ENCODE data around the gene IL4R.

IL4R gene

DNA sequence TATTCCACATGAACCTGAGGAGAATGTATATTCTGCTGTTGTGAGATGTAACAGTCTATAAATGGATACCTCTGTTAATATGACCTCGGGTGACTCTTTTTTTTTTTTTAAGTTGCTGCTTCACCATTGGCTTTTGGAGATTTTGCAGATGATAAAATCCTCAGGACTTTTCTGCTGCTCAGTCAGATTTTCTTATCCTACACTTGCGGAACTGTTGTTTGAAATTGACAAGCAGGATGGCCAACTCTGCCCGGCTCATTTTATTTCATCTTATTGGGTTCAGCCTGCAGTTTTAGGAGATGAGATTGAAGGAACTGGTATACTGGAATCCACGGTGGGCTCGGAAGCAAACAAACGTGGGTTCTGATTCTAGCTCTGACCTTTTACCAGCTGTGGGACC, 19.3 kb downstream of the IL4R start:
- DNase-seq, result no peak

DNA sequence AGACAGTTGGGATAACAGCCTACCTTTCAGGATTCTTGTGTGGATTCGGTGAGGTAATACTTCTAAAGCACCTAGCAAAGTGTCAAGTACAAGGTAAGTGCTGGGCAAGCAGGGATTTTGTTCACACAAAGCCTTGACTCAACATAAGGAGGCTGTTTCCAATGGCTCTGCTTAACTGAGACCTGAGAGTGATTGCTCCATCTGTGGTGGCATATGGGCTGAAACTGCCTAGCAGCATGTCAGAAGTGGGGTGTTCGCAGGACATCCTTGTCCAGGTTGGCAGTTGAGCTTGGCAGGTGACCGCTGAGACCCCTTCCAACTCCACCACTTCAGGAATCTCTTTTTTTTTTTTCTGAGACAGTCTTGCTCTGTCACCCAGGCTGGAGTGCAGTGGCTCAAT, 19.8 kb downstream of the IL4R start:
- DNase-seq, result no peak

DNA sequence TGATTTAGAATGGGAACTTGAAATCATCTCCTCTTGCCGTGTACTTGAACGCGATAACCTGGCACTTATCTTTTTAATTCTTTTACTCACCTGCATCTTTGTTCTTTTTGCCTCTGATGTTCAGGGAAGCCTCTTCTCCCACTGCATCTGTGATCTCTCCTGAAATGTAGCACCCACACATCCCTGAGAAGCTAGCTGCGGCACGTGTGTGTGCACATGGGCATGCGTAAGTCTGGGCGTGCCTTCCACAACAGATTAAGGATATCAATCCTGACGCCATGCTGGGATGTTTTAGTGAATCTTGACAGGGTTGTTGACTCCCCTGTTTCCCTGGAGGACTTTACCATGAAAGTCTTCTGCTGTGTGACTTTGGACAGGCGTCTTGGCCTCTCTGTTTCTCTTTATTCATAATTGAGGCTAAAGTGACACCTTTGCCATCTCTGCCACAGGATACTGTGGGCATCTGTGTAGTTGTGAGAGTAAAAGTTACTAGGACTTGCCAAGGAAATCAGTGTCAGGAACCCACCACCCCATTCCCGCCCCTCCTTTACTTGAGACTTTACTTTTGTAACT, 20.5 kb downstream of the IL4R start:
- DNase-seq, result no peak

DNA sequence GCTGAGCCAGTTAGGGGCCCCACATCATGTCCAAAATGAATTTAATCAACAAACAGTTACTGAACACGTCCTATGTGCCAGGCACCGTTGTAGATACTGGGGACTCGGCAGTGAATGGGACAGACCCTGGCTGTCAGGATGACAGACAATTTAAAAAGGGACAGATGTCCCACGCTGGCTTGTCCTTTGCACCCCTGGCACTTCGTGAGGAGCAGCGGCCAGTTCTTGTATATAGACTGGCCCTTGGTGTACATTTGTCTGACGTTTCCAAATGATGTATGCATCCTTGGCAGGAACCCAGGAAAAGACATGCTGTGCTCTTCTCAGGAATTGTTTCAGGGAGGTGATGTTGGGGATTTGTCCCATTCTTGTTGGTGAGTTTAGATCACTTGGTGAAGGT, 21.1 kb downstream of the IL4R start:
- no peak for DNase-seq

DNA sequence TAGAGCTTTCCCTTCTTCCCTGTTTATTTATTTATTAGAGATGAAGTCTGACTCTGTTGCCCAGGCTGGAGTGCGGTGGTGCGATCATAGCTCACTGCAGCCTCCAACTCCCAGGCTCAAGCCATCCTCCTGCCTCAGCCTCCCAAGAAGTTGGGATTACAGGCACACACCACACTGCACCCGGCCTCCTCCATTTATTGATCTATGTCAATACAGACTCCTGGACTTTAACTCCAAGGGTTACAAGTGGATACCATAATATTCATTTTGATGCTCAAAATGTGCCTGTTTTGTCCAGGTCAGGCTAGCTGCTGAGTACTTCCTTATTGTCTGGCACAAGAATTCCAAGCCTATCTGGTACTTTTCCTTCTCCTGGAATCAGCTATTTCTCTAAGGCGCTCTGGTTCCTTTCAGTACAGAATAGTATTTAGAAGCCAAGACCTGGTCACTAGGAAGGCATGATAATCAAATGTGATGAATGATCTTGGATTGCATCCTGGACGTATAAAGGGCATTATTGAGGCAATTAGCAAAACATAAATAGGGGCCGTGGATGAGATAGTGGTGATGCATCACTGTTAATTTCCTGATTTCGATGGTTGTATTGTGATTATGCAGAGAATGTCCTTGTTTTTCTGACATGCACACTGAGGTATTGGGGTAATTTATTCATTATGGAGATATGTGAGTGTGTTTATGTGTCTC, 21.7 kb downstream of the IL4R start:
- no peak for DNase-seq

DNA sequence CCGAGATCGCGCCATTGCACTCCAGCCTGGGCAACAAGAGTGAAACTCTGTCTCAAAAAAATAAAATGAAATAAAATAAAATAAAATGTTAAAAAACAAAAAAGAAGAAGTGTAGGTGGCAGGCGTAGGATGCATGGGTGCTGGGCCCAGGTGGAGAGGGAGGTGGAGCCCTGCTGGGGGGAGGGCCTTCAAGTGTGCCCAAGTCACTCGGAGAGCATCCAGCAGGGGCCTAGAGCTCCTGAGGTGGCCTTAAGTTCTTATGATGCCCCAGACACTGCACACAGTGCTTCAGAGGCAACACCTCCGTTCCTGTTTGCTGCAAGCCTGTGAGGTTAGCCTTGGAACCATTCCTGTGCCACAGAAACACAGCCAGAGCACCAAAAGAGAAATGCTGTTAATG, 23.2 kb downstream of the IL4R start:
- no peak for DNase-seq

DNA sequence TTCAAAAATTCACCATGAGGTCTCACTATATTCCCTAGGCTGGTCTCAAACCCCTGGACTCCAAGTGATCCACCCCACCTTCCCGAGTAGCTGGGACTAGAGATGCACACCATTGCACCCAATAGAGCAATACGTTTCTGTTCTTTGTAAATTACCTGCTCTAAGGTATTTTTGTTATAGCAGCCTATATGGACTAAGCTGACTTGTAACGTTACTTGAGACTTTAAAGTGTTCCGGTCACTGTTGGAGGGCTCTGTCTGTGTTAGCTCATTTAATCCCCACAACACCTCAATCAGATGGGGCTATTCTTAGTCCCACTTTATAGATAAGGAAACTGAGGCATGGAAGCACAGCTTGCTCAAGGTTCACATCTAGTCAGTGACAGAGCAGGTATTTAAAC, 25.4 kb downstream of the IL4R start:
- DNase-seq, result no peak

GRCh38 chr16:27340654-27341053, 26.9 kb downstream of the IL4R start:
- no peak for DNase-seq

GRCh38 chr16:27341549-27341948, 27.8 kb downstream of the IL4R start:
- no peak for DNase-seq

GRCh38 chr16:27341971-27342370, 28.2 kb downstream of the IL4R start:
- no peak for DNase-seq

DNA sequence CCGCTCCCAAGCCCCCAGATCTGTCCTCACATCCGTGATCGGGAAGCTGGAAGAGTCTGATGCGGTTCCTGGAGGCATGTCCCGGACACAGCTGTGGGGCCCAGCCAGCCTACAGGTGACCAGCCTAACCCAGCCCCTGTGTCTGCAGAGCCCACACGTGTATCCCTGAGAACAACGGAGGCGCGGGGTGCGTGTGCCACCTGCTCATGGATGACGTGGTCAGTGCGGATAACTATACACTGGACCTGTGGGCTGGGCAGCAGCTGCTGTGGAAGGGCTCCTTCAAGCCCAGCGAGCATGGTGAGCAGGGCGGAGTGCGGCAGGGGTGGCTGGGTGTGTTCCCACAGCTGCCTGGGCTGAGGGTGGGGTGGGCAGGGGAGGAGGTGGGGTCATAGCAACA, 30.9 kb downstream of the IL4R start:
- no peak for DNase-seq

DNA sequence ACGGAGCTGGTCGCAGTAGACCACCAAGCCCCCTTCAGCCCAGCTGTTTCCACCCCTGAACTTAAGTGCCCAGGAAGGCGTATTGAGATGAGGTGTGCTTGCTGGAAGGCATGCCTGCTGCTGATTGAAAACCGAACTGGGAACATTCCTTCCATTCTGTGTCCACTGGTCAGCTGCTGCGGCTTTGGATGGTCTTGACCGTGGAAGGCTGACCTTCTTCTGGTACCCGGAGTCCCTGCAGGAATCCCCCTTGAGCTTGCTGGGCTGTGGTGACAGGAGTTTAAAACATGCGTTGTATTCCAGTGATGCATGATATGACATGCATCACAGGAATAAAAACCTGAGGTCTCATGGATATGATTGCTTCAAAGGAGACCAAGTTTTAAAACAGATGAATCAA, 31.4 kb downstream of the IL4R start:
- no peak for DNase-seq

DNA sequence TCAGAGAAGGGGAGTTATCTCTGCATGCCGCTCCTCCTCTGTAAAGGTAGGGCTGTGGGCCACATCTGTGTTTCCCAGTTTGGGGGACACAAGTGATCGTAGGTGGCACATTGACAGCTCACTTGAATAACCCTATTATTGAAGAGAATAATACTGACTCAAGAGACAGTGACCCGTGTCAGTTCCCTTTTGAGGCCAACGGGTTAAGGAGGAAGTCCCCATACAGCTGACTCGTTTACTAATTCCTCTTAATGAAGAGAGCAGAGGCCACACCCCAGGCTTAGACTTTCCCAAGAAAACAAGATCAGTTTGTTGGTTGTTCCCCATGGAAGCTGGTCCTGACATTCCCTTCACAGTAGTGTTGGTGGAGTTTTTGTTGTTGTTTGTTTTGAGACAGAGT, 33.0 kb downstream of the IL4R start:
- no peak for DNase-seq

GRCh38 chr16:27347930-27348685, 34.3 kb downstream of the IL4R start:
- no peak for DNase-seq

DNA sequence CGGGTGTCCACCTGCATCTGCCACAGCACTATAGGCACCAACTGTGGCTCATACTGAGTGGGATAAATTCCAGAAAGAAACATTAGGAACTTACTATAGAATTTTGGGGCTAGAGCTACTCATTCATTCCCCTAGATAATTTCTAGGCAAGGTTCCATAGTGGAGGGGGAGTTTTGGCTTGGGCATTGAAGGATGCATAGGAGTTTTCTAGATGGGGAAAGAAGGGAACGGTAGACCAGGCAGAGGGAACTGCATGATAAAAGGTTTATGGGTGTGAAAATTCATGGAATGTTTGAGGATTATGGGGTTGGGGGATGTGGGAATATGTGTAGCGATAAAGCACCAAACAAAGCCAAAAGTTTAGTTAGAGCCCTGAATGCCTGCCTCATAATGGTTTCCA, 35.5 kb downstream of the IL4R start:
- no peak for DNase-seq

DNA sequence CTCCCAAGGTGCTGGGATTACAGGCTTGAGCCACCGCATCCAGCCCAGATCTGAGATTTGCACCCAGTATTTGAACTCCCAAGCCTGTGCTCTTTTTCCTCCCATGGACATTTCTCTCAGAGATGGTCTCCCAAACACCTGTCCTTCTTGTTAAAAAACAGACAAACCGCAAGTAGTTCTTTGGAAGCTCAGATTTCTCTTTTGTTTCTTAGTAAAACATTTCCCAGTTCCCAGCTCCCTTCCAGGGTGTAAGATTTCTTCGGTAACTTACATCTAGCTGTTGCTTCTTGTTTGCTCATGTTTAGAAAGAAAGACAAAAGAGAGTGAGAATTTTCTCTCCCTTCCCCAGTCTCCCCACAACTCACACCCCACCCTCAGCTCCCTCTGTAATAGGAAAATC, 36.2 kb downstream of the IL4R start:
- DNase-seq, result no peak

DNA sequence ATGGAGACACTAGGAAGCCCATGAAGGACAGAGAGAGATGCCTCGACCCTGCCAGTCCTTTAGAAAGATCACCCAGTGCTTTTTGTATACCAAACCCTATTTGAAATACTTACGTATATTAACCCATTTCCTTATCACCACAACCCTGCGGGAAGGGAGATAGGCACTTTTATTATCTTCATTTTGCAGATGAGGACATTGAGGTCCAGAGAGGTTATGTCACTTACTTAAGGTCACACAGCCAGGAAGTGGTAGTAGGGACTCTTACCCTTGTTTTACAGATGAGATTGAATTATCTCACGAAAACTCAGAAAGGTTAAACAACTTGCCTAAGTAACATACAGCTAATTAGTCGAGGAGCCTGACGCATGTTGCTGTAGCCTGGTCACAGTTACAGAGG, 38.2 kb downstream of the IL4R start:
- no peak for DNase-seq

DNA sequence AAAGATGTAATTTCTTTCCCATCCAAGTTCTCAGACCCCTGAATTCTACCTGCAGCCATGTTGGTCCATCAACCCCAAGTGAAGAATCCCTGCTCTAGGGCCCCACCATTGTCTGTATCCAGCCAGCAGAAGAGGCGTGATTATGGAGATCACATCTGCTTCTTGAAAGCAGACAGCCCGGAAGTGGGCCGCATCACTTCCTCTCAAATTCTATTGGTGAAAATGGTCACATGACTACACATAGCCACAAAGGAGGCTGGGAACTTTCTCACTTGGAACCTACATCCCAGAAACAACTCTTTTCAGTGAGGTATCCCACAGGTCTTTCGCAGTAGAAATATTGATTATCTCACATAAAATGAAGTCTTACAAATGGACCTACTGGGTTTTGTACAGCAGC, 40.1 kb downstream of the IL4R start:
- DNase-seq, result no peak

- DNase-seq, result no peak
Observed at GRCh38 chr16:27355610-27356009, 41.8 kb downstream of the IL4R start.

DNA sequence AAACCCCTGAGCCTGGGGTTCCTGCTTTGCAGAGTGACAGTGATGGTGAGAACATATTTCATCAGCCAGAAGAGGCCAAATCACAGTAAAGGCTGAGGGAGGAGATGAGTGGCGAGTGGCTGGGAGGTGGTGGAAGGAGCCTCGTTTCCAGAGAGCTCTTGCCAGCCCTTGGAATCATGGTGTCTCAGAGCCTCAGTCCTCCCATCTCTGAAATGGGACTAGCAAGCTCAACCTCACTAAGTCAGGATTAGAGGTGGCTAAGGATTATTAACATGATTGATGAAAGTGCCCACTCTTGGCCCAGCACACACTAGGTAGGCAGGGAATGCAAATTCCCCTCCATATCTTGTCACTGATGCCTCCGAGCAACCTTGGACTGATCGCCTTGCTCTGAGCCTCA, 43.0 kb downstream of the IL4R start:
- no peak for DNase-seq

- no peak for DNase-seq
Observed at GRCh38 chr16:27359051-27359450, 45.3 kb downstream of the IL4R start.

DNA sequence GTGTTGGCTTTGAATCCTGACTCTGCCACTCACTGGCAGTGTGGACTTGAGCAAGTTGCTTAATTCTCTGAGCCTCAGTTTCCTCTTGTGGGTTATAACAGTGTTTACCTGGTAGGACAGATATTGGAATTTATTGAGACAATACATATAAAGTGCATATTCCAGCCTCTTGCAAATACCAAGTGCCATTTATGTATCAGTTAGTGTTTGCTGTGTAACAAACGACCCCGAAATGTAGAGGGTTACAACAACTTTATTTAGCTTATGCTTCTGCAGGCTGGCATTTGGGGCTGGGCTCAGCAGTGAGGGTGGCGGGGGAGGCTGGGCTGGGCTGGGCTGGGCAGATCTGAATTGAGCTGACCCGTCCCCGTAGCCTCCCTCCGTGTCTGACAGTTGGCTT, 45.8 kb downstream of the IL4R start:
- no peak for DNase-seq

- no peak for DNase-seq
Observed at GRCh38 chr16:27361987-27362386, 48.2 kb downstream of the IL4R start.

DNA sequence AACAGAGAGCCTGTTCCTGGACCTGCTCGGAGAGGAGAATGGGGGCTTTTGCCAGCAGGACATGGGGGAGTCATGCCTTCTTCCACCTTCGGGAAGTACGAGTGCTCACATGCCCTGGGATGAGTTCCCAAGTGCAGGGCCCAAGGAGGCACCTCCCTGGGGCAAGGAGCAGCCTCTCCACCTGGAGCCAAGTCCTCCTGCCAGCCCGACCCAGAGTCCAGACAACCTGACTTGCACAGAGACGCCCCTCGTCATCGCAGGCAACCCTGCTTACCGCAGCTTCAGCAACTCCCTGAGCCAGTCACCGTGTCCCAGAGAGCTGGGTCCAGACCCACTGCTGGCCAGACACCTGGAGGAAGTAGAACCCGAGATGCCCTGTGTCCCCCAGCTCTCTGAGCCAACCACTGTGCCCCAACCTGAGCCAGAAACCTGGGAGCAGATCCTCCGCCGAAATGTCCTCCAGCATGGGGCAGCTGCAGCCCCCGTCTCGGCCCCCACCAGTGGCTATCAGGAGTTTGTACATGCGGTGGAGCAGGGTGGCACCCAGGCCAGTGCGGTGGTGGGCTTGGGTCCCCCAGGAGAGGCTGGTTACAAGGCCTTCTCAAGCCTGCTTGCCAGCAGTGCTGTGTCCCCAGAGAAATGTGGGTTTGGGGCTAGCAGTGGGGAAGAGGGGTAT, 48.9 kb downstream of the IL4R start:
- no peak for DNase-seq
